Kasumi-1 (cell line): ENCODE data around the gene FOXF1.

ENCODE experiments used
- DNase-seq, 2 experiments: peaks; one replicate each; lab custom pipeline; 2025; lab: John Stamatoyannopoulos, UW

FOXF1 gene

GRCh38 chr16:86517652-86518258, 7.4 kb downstream of the FOXF1 start:
- DNase-seq: peak; percentile 37 to 39

GRCh38 chr16:86519007-86519648, 8.8 kb downstream of the FOXF1 start:
- no peak for DNase-seq

GRCh38 chr16:86519649-86520316, 9.5 kb downstream of the FOXF1 start:
- peak; percentile 34 to 57 for DNase-seq

GRCh38 chr16:86520317-86521210, 10.2 kb downstream of the FOXF1 start:
- DNase-seq: peak in 1 of 2 experiments; percentile 4

GRCh38 chr16:86521236-86522197, 11.2 kb downstream of the FOXF1 start:
- DNase-seq: no peak

GRCh38 chr16:86522634-86523033, 12.3 kb downstream of the FOXF1 start:
- DNase-seq: no peak

- DNase-seq: no peak
These were observed 12.9 kb downstream of the FOXF1 start for GRCh38 chr16:86523166-86523740.

GRCh38 chr16:86524029-86524428, 13.7 kb downstream of the FOXF1 start:
- DNase-seq: no peak

- DNase-seq: no peak
These were observed 15.4 kb downstream of the FOXF1 start for GRCh38 chr16:86525696-86526095.

- DNase-seq: no peak
These were observed 17.0 kb downstream of the FOXF1 start for GRCh38 chr16:86527366-86527765.

GRCh38 chr16:86528061-86528929, 18.0 kb downstream of the FOXF1 start:
- no peak for DNase-seq

GRCh38 chr16:86529160-86529559, 18.8 kb downstream of the FOXF1 start:
- DNase-seq: no peak

- DNase-seq: no peak
These were observed 20.2 kb downstream of the FOXF1 start for GRCh38 chr16:86530251-86531190.

- no peak for DNase-seq
These were observed 20.8 kb downstream of the FOXF1 start for GRCh38 chr16:86531191-86531545.

- no peak for DNase-seq
These were observed 21.6 kb downstream of the FOXF1 start for GRCh38 chr16:86531641-86532525.

GRCh38 chr16:86532526-86532815, 22.1 kb downstream of the FOXF1 start:
- no peak for DNase-seq

GRCh38 chr16:86533076-86533475, 22.7 kb downstream of the FOXF1 start:
- no peak for DNase-seq

- no peak for DNase-seq
These were observed 23.5 kb downstream of the FOXF1 start for GRCh38 chr16:86533767-86534351.
